OCI-LY1 (cell line): ENCODE results near the gene LIPA.

ENCODE experiments used
- H2AFZ ChIP-seq: fragments of 200-600 bp; sonication (generic), shearing (Covaris generic); 2 replicates; pipeline ENCODE4 v1.6.0; 2014; ENCODE audit warnings: antibody characterized with exemption, mild to moderate bottlenecking, low read length
- H3F3A ChIP-seq: fragments of 200-600 bp; sonication (generic), shearing (Covaris generic); 2 replicates; pipeline ENCODE4 v1.6.0; 2014; ENCODE audit warnings: mild to moderate bottlenecking, antibody characterized with exemption, low read length, moderate library complexity; ENCODE audit not compliant: insufficient read depth
- H3K27ac ChIP-seq: fragments of 200-600 bp; sonication (generic); 2 replicates; pipeline ENCODE4 v1.5.1; 2014; ENCODE audit warnings: low read length, mixed run types, mild to moderate bottlenecking, low read depth; ENCODE audit not compliant: poor library complexity, severe bottlenecking
- H3K27me3 ChIP-seq: fragments of 200-600 bp; sonication (generic); 2 replicates; pipeline ENCODE4 v1.6.0; 2014; ENCODE audit warnings: antibody characterized with exemption, mild to moderate bottlenecking, low read length, moderate library complexity; ENCODE audit not compliant: insufficient read depth
- H3K36me3 ChIP-seq: fragments of 200-600 bp; sonication (generic); 2 replicates; pipeline ENCODE4 v1.6.1; 2014; ENCODE audit warnings: mild to moderate bottlenecking, antibody characterized with exemption, low read length, moderate library complexity, mixed read lengths; ENCODE audit not compliant: insufficient read depth
- H3K4me1 ChIP-seq: fragments of 200-600 bp; sonication (generic); 2 replicates; pipeline ENCODE4 v1.5.1; 2014; ENCODE audit warnings: mild to moderate bottlenecking, low read length, moderate library complexity; ENCODE audit not compliant: insufficient read depth, severe bottlenecking
- H3K4me2 ChIP-seq: fragments of 200-600 bp; sonication (generic), shearing (Covaris generic); 2 replicates; pipeline ENCODE4 v1.6.1; 2014; ENCODE audit warnings: low read length
- H3K4me3 ChIP-seq: fragments of 200-600 bp; sonication (generic); 2 replicates; pipeline ENCODE4 v1.5.1; 2014; ENCODE audit warnings: low read length, low read depth, mild to moderate bottlenecking, mixed read lengths; ENCODE audit not compliant: poor library complexity, severe bottlenecking
- H3K79me2 ChIP-seq: fragments of 200-600 bp; shearing (Covaris generic); 2 replicates; pipeline ENCODE4 v1.6.1; 2016; ENCODE audit warnings: mixed run types, low read length, mixed read lengths; ENCODE audit not compliant: insufficient read depth
- H3K9ac ChIP-seq: fragments of 200-600 bp; sonication (generic), shearing (Covaris generic); 2 replicates; pipeline ENCODE4 v1.6.1; 2014; ENCODE audit warnings: mild to moderate bottlenecking, low read length, mixed read lengths
- H3K9me2 ChIP-seq: fragments of 200-600 bp; sonication (generic), shearing (Covaris generic); 2 replicates; pipeline ENCODE4 v1.6.1; 2014; ENCODE audit warnings: low read depth, mild to moderate bottlenecking, low read length, mixed read lengths
- H3K9me3 ChIP-seq: fragments of 200-600 bp; shearing (Covaris generic); 2 replicates; pipeline ENCODE4 v1.6.1; 2014; ENCODE audit warnings: low read length, mixed read lengths
- H4K20me1 ChIP-seq: fragments of 200-600 bp; sonication (generic), shearing (Covaris generic); 2 replicates; pipeline ENCODE4 v1.6.0; 2016; ENCODE audit warnings: mild to moderate bottlenecking, low read length; ENCODE audit not compliant: insufficient read depth
- EZH2 ChIP-seq: fragments of 200-600 bp; sonication (generic), shearing (Covaris generic); IDR thresholded peaks from 2 replicates; pipeline ENCODE4 v1.8.0; 2017; ENCODE audit warnings: borderline replicate concordance, mixed run types, mild to moderate bottlenecking, antibody characterized with exemption, low read length, moderate library complexity, mixed read lengths
- TF ChIP-seq, protein P1 (sequence below): fragments of 200-600 bp; sonication (generic), shearing (Covaris generic); IDR thresholded peaks from 2 replicates; pipeline ENCODE4 v1.5.1; 2017; ENCODE audit warnings: mild to moderate bottlenecking, antibody characterized with exemption, low read length, moderate library complexity, mixed read lengths

The LIPA gene

DNA sequence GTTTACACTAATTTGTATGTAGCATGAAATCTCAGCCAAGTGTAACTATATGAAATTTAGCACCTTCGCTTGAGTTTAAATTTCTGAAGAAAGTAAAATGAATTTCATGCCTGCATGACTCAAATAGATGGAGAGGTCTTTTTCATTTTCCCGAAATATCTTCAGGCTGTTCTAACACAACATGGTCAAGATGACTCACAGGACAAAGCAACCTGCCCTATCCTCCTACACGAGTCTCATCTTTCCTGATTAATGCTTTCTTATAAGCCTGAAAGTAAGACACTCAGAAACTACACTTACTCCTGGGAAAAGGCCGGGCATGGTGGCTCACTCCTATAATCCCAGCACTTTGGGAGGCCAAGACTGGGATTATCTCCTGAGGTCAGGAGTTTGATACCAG, 85.7 kb downstream of the LIPA start:
- Histone ChIP-seq H3K27ac (no peak overlapping the region), H3K79me2 (no peaks in the 10 kb centered on the region), H3K4me2 (no peak overlapping the region), H3K4me3 (no peak overlapping the region), H3K36me3 (no peaks in the 10 kb centered on the region), H3F3A (no peaks in the 10 kb centered on the region), H4K20me1 (no peaks in the 10 kb centered on the region), H3K27me3 (no peaks in the 10 kb centered on the region), H3K9ac (no peak overlapping the region), H2AFZ (no peak overlapping the region), H3K9me3 (no peaks in the 10 kb centered on the region), H3K9me2 (no peaks in the 10 kb centered on the region), H3K4me1 (no peaks in the 10 kb centered on the region)
- TF ChIP-seq, protein P1, sequence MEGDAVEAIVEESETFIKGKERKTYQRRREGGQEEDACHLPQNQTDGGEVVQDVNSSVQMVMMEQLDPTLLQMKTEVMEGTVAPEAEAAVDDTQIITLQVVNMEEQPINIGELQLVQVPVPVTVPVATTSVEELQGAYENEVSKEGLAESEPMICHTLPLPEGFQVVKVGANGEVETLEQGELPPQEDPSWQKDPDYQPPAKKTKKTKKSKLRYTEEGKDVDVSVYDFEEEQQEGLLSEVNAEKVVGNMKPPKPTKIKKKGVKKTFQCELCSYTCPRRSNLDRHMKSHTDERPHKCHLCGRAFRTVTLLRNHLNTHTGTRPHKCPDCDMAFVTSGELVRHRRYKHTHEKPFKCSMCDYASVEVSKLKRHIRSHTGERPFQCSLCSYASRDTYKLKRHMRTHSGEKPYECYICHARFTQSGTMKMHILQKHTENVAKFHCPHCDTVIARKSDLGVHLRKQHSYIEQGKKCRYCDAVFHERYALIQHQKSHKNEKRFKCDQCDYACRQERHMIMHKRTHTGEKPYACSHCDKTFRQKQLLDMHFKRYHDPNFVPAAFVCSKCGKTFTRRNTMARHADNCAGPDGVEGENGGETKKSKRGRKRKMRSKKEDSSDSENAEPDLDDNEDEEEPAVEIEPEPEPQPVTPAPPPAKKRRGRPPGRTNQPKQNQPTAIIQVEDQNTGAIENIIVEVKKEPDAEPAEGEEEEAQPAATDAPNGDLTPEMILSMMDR, result no peak
- no peak for TF ChIP-seq EZH2

DNA sequence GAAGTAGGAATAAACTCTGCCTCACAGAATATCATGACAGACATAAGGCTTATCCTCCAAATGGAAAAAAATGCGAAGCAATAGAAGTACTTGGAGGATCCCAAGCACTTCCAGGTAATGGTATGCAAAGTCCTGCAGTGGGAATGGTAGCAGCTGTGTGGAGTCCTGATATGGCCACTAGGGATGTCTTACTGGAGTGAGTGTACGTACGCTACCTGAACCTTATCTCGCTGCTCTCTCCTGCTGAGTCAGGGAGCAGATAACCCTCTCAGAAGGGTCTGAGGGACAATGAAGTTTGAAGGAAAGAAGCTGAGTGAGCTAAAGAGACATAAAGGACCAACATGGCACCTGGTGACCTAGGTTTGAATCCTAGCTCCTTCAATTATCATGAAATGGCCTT, 86.7 kb downstream of the LIPA start:
- no peak overlapping the region for H2AFZ ChIP-seq
- H3F3A ChIP-seq, result no peaks in the 10 kb centered on the region
- no peak for TF ChIP-seq EZH2
- TF ChIP-seq, protein P1, result no peak
- H3K4me2 ChIP-seq, result no peak overlapping the region
- no peak overlapping the region for H3K27ac ChIP-seq
- no peaks in the 10 kb centered on the region for H3K4me1 ChIP-seq
- no peaks in the 10 kb centered on the region for H3K9me3 ChIP-seq
- no peaks in the 10 kb centered on the region for H3K9me2 ChIP-seq
- H3K4me3 ChIP-seq, result no peak overlapping the region
- H4K20me1 ChIP-seq, result no peaks in the 10 kb centered on the region
- no peaks in the 10 kb centered on the region for H3K27me3 ChIP-seq
- no peaks in the 10 kb centered on the region for H3K79me2 ChIP-seq
- H3K9ac ChIP-seq, result no peak overlapping the region
- no peaks in the 10 kb centered on the region for H3K36me3 ChIP-seq

DNA sequence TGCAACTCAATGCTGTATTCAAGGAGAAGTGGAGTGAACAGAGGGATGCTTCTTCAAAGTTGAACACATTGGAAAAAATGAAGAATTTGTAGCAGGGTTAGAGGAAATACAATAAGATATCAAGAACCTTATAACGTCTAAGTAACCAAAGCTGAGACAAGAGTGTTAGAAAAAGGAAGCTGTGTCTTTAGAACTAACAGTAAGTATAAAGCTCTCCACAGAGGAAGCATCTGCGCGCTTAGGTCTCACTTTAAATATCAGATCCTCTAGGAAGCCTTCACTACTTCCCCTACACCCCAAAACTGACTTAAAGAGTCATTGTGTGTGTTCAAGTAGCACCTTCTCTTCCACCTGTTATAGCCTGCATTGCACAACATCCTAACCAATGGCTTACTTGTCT, 87.5 kb downstream of the LIPA start:
- no peaks in the 10 kb centered on the region for H3K27me3 ChIP-seq
- no peak overlapping the region for H2AFZ ChIP-seq
- H3K4me2 ChIP-seq, result no peak overlapping the region
- H3K9me3 ChIP-seq, result no peaks in the 10 kb centered on the region
- H3F3A ChIP-seq, result no peaks in the 10 kb centered on the region
- H3K79me2 ChIP-seq, result no peaks in the 10 kb centered on the region
- TF ChIP-seq, protein P1, result no peak
- TF ChIP-seq EZH2, result no peak
- H3K4me1 ChIP-seq, result no peaks in the 10 kb centered on the region
- no peaks in the 10 kb centered on the region for H3K9me2 ChIP-seq
- no peaks in the 10 kb centered on the region for H4K20me1 ChIP-seq
- H3K4me3 ChIP-seq, result no peak overlapping the region
- no peak overlapping the region for H3K27ac ChIP-seq
- no peaks in the 10 kb centered on the region for H3K36me3 ChIP-seq
- H3K9ac ChIP-seq, result no peak overlapping the region
